GM21367 (cell line): ENCODE measurements around the gene CCNA2.
A peak's percentile ranks its signal among the peaks of the same experiment; 100 is the strongest.

Source experiments
- ATAC-seq: cut with Tn5 transposase; IDR thresholded peaks from one replicate; pipeline ENCODE4 v1.9.1; 2021; ENCODE audit not compliant: unreplicated experiment

CCNA2 gene

GRCh38 chr4:121806411-121806810 is 17.3 kb downstream of the CCNA2 start:
- ATAC-seq: no peak

- no peak for ATAC-seq
Observed at GRCh38 chr4:121801715-121802075, 22.0 kb downstream of the CCNA2 start.

GRCh38 chr4:121800961-121801714 is 22.5 kb downstream of the CCNA2 start, which contains the start of gene EXOSC9:
TSS of gene EXOSC9 (plus strand) at chr4:121801323. CDS start at chr4:121801425, 102 bp downstream.
- peak; percentile 76 for ATAC-seq

- peak; percentile 19 for ATAC-seq
Observed at GRCh38 chr4:121800638-121800960, 23.1 kb downstream of the CCNA2 start.

GRCh38 chr4:121799867-121800501 is 23.7 kb downstream of the CCNA2 start:
- no peak for ATAC-seq

- no peak for ATAC-seq
Observed at GRCh38 chr4:121799208-121799823, 24.4 kb downstream of the CCNA2 start.

- ATAC-seq: no peak
Observed at GRCh38 chr4:121796283-121796682, 27.4 kb downstream of the CCNA2 start.

- no peak for ATAC-seq
Observed at GRCh38 chr4:121794505-121795188, 29.0 kb downstream of the CCNA2 start.

- ATAC-seq: no peak
Observed at GRCh38 chr4:121792966-121793365, 30.7 kb downstream of the CCNA2 start.

- no peak for ATAC-seq
Observed at GRCh38 chr4:121791481-121791880, 32.2 kb downstream of the CCNA2 start.

GRCh38 chr4:121790976-121791375 is 32.7 kb downstream of the CCNA2 start:
- no peak for ATAC-seq

- no peak for ATAC-seq
Observed at GRCh38 chr4:121789960-121790829, 33.5 kb downstream of the CCNA2 start.

- ATAC-seq: no peak
Observed at GRCh38 chr4:121789455-121789854, 34.2 kb downstream of the CCNA2 start.

- peak; percentile 94 for ATAC-seq
Observed at GRCh38 chr4:121788896-121789295, 34.8 kb downstream of the CCNA2 start.

- ATAC-seq: no peak
Observed at GRCh38 chr4:121786221-121786620, 37.5 kb downstream of the CCNA2 start.

- no peak for ATAC-seq
Observed at GRCh38 chr4:121785479-121785878, 38.2 kb downstream of the CCNA2 start.

GRCh38 chr4:121784975-121785374 is 38.7 kb downstream of the CCNA2 start:
- ATAC-seq: no peak

- no peak for ATAC-seq
Observed at GRCh38 chr4:121784401-121784800, 39.3 kb downstream of the CCNA2 start.

GRCh38 chr4:121783210-121783609 is 40.5 kb downstream of the CCNA2 start:
- no peak for ATAC-seq

- no peak for ATAC-seq
Observed at GRCh38 chr4:121778991-121779628, 44.6 kb downstream of the CCNA2 start.
